GM21723 (cell line): ENCODE results near the gene PCNX4.
A peak's percentile ranks its signal among the peaks of the same experiment; 100 is the strongest.

Experiments
- ATAC-seq: cut with Tn5 transposase; IDR thresholded peaks from one replicate; pipeline ENCODE4 v1.9.1; 2021; ENCODE audit warnings: mild to moderate bottlenecking, moderate library complexity; ENCODE audit not compliant: unreplicated experiment

Gene PCNX4

GRCh38 chr14:60204843-60205774 is 113.4 kb downstream of the PCNX4 start:
- peak; percentile 68 for ATAC-seq

- no peak for ATAC-seq
Measured at GRCh38 chr14:60206249-60206670, 114.5 kb downstream of the PCNX4 start.

- ATAC-seq, result no peak
Measured at GRCh38 chr14:60206837-60207533, 115.3 kb downstream of the PCNX4 start.

GRCh38 chr14:60210703-60211102 is 119.0 kb downstream of the PCNX4 start:
- ATAC-seq, result no peak

- ATAC-seq, result no peak
Measured at GRCh38 chr14:60211153-60211552, 119.4 kb downstream of the PCNX4 start.

- ATAC-seq, result peak; percentile 94
Measured at GRCh38 chr14:60212503-60213371, 121.0 kb downstream of the PCNX4 start.

GRCh38 chr14:60214003-60214402 is 122.3 kb downstream of the PCNX4 start:
- ATAC-seq, result no peak

GRCh38 chr14:60214415-60215126 is 122.8 kb downstream of the PCNX4 start:
- ATAC-seq, result no peak

- no peak for ATAC-seq
Measured at GRCh38 chr14:60215127-60215444, 123.4 kb downstream of the PCNX4 start.

- ATAC-seq, result no peak
Measured at GRCh38 chr14:60215520-60216420, 124.0 kb downstream of the PCNX4 start.

GRCh38 chr14:60217713-60218112 is 126.0 kb downstream of the PCNX4 start:
- no peak for ATAC-seq
